HUES48 (cell line): Measurements from ENCODE around the gene SKIC2.
"Not testable (repeated sequence)": the region's sequence is repeated elsewhere in the genome, so short reads cannot be mapped to it uniquely, and the experiment has no call there.

Source experiments
- H3K27ac ChIP-seq: one replicate; pipeline ENCODE4 v1.7.0; 2013; ENCODE audit warnings: low read depth, low read length, inconsistent platforms
- H3K27me3 ChIP-seq: 2 replicates; pipeline ENCODE4 v1.6.1; 2013; ENCODE audit warnings: mild to moderate bottlenecking, low read length; ENCODE audit not compliant: control insufficient read depth, insufficient read depth
- H3K36me3 ChIP-seq: 2 replicates; pipeline ENCODE4 v1.6.1; 2013; ENCODE audit warnings: low read length; ENCODE audit not compliant: control insufficient read depth, insufficient read depth
- H3K4me1 ChIP-seq: 2 replicates; pipeline ENCODE4 v1.6.1; 2013; ENCODE audit warnings: mild to moderate bottlenecking, low read length; ENCODE audit not compliant: control insufficient read depth, insufficient read depth
- H3K4me3 ChIP-seq: 2 replicates; pipeline ENCODE4 v1.5.1; 2013; ENCODE audit warnings: mild to moderate bottlenecking, low read depth, low read length
- H3K9ac ChIP-seq: 2 replicates; pipeline ENCODE4 v1.6.1; 2013; ENCODE audit warnings: mild to moderate bottlenecking, low read depth, low read length, moderate library complexity
- H3K9me3 ChIP-seq: 2 replicates; pipeline ENCODE4 v1.6.1; 2013; ENCODE audit warnings: low read length; ENCODE audit not compliant: control insufficient read depth, insufficient read depth

The SKIC2 gene

DNA sequence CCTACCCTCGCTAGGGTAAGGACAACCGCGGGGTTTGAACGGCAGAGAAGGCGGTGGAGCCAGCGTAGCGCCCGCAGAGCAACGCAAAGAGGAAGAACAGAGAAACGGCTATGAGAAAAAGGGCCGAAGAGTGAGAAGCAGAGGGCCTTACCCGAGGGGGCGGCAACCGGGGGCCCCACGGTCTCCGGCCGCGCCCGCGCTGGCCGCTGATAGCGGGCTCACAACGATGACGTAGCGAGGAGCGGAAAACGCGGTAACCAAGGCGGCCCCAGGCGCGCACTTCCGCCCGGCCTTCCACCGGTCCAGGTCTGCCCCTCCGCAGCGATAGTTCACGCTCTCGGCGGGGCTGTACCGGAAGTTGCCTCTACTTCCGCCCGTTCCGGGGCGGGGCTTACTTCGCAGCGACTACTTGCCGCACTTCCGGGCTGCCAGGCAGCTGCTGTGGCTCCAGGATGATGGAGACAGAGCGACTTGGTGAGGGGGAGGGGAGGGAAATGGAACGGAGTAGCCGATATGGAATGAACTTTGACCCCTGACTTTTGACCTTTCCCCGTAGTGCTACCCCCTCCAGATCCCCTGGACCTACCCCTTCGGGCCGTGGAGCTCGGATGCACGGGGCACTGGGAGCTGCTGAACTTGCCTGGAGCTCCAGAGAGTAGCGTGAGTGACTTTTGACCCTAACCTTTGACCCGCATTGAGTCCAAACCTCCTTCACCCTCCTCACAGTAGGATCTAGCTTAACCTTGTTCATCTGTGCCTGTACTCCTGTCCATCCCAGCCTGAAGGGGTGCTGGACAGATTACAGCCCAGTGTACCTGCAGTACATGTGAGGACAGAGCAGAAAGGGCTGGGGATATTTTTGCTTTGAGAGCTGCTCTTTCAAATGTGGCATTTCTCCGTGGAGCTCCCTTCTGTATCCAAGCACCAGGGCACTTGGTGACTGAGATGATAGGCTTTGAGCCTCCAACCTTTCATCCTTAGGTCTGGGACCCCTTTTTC lies at the start of gene SKIC2, which contains the start of gene NELFE:
Gene SKIC2 (plus strand): TSS at position 435 of the 999 bp plus-strand sequence. CDS start 18 bp downstream, at position 453.
Gene NELFE (minus strand): TSS at position 231 of the 999 bp plus-strand sequence. CDS start 525 bp downstream, outside the sequence.
- H3K4me3 ChIP-seq, result peak within 1 kb of the TSS; percentile 97
- peak within 1 kb of the TSS; percentile 53 for H3K27ac ChIP-seq
- H3K36me3 ChIP-seq, result peaks cover 70% of the 10 kb centered on the region
- H3K9ac ChIP-seq, result peak within 1 kb of the TSS; percentile 75
- H3K4me1 ChIP-seq, result 0 out of 2 replicates have a peak, but pooled peaks cover 4% of the 10 kb centered on the region
- H3K9me3 ChIP-seq, result no peaks in the 10 kb centered on the region
- no peaks in the 10 kb centered on the region for H3K27me3 ChIP-seq

DNA sequence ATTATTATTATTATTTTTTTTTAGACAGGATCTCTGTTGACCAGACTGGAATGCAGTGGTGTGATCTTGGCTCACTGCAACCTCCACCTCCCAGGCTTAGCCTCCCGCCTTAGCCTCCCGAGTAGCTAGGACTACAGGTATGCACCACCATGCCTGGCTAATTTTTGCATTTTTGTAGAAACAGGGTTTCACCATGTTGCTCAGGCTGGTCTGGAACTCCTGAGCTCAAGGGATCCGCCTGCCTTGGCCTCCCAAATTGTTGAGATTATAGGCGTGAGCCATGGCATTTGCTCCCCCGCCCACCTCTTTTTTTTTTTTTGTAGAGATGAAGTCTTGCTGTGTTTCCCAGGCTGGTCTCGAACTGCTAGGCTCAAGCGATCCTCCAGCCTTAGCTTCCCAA lies 49.7 kb upstream of the SKIC2 start:
- H3K4me1 ChIP-seq, H3K9me3 ChIP-seq, H3K27ac ChIP-seq, H3K9ac ChIP-seq, H3K4me3 ChIP-seq, H3K36me3 ChIP-seq, H3K27me3 ChIP-seq: not testable (repeated sequence)

DNA sequence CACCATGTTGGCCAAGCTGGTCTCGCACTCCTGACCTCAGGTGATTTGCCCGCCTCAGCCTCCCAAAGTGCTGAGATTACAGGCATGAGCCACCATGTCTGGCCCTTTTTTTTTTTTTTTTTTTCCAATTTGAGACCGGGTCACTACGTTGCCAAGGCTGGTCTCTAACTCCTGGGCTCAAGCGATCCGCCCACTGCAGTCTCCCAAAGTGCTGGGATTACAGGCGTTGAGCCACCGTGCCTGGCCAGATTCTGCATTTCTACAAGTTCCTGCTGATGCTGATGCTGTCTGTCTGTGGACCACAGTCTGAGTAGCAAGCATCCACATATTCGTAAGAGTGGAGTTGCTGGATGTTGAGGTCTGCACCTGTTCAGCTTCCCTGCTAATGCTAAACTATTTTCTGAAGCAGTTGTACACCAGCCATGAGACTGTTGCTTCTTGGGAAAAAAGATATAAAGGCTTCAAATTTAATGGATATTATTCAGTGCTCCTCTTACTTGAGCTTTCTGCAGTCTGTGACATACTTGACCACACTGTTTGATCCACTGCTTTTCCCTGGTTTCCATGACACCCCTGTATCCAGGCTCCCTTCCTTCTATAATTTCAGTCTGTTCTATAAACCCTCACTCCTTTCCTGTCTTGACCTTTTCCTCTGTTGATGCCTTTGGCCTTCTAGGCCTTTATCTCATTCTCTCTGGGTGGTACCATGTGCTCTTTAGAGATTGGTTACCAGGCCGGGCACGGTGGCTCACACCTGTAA lies 47.0 kb upstream of the SKIC2 start:
- Histone ChIP-seq H3K4me3 (no peak overlapping the region), H3K4me1 (no peaks in the 10 kb centered on the region), H3K36me3 (no peaks in the 10 kb centered on the region), H3K27me3 (no peaks in the 10 kb centered on the region), H3K27ac (no peak overlapping the region), H3K9me3 (no peaks in the 10 kb centered on the region), H3K9ac (no peak overlapping the region)

GRCh38 chr6:31915351-31915750 lies 43.6 kb upstream of the SKIC2 start:
- H3K27ac ChIP-seq, result no peak overlapping the region
- no peak overlapping the region for H3K9ac ChIP-seq
- H3K36me3 ChIP-seq, result no peaks in the 10 kb centered on the region
- H3K4me3 ChIP-seq, result no peak overlapping the region
- no peaks in the 10 kb centered on the region for H3K27me3 ChIP-seq
- no peaks in the 10 kb centered on the region for H3K4me1 ChIP-seq
- no peaks in the 10 kb centered on the region for H3K9me3 ChIP-seq

DNA sequence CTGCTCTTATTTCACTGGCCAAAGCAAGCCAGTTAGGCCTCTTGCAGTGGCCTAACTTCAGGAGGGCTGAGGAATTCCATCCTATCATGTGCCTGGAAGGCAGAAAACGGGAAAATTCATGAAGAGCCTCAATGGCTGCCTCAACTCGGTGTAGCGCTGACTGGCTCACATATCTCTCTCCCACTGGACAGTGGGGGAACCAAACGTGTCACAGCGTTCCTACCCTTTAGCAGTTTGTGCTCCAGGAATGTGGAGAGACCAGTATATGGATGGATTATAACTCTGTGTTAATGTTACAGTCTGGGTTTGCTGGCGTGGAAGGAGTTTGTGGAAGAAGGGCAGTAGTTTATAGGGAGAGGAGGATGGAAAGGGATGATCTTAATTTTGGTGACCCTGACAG lies 43.2 kb upstream of the SKIC2 start:
- Histone ChIP-seq H3K9me3 (no peaks in the 10 kb centered on the region), H3K27me3 (no peaks in the 10 kb centered on the region), H3K27ac (no peak overlapping the region), H3K36me3 (no peaks in the 10 kb centered on the region), H3K9ac (no peak overlapping the region), H3K4me3 (no peak overlapping the region), H3K4me1 (no peaks in the 10 kb centered on the region)

DNA sequence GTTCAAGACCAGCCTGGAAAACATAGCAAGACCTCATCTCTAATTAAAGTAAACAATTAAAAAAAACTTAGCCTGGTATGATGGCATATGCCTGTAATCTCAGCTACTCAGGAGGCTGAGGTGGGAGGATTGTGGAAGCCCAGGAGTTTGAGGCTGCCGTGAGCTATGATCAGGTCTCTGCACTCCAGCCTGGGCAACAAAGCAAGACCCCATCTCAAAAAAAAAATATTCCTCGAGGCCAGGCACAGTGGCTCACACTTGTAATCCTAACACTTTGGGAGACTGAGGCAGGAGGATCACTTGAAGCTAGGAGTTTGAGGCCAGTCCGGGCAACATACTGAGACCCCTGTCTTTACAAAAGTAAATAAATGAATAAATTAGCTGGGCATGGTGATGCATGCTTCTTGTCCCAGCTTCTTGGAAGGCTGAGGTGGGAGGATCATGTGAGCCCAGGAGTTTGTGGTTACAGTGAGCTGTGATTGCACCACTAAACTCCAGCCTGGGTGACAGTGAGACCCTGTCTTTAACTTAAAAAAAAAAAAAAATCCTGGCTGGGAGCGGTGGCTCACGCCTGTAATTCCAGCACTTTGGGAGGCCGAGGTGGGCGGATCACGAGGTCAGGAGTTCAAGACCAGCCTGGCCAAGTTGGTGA lies 40.8 kb upstream of the SKIC2 start:
- Histone ChIP-seq H3K4me1 (no peaks in the 10 kb centered on the region), H3K9ac (no peak overlapping the region), H3K27me3 (no peaks in the 10 kb centered on the region), H3K9me3 (no peaks in the 10 kb centered on the region), H3K27ac (no peak overlapping the region), H3K36me3 (no peaks in the 10 kb centered on the region), H3K4me3 (no peak overlapping the region)

GRCh38 chr6:31919624-31920303 lies 39.2 kb upstream of the SKIC2 start:
- Histone ChIP-seq H3K4me1 (no peaks in the 10 kb centered on the region), H3K27ac (no peak overlapping the region), H3K4me3 (no peak overlapping the region), H3K36me3 (no peaks in the 10 kb centered on the region), H3K27me3 (no peaks in the 10 kb centered on the region), H3K9me3 (no peaks in the 10 kb centered on the region), H3K9ac (no peak overlapping the region)

GRCh38 chr6:31920811-31921210 lies 38.2 kb upstream of the SKIC2 start:
- Histone ChIP-seq H3K4me3 (no peak overlapping the region), H3K27ac (no peak overlapping the region), H3K9me3 (no peaks in the 10 kb centered on the region), H3K9ac (no peak overlapping the region), H3K36me3 (no peaks in the 10 kb centered on the region), H3K4me1 (no peaks in the 10 kb centered on the region), H3K27me3 (no peaks in the 10 kb centered on the region)

DNA sequence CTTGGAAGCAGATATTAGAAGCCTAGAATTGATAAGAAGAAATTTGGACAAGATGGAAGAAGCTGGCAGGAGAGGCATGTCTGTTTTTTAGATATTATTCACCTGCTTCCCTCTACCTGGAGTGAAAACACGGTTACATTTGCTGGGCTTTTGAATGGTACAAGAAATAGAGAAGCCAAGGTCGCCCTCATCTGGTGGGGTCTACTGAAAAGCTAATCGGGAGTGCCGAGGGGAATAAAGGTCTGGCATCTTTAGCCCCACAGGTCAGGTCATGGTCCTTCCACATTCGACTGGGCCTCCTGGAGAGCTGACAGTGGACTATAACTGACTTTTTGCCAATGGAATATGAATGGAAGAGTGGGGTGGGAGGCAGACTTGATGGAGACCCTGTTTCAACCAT lies 36.0 kb upstream of the SKIC2 start:
- Histone ChIP-seq H3K9ac (no peak overlapping the region), H3K9me3 (no peaks in the 10 kb centered on the region), H3K27ac (no peak overlapping the region), H3K36me3 (no peaks in the 10 kb centered on the region), H3K4me3 (no peak overlapping the region), H3K27me3 (no peaks in the 10 kb centered on the region), H3K4me1 (no peaks in the 10 kb centered on the region)

- no peak within 1 kb of the TSS for H3K4me3 ChIP-seq
- no peak within 1 kb of the TSS for H3K9ac ChIP-seq
- no peaks in the 10 kb centered on the region for H3K9me3 ChIP-seq
- no peaks in the 10 kb centered on the region for H3K36me3 ChIP-seq
- no peak within 1 kb of the TSS for H3K27ac ChIP-seq
- H3K4me1 ChIP-seq, result no peaks in the 10 kb centered on the region
- H3K27me3 ChIP-seq, result no peaks in the 10 kb centered on the region
Measured at GRCh38 chr6:31927242-31927862, 31.6 kb upstream of the SKIC2 start, which contains the start of gene C2. Gene C2, plus strand, starts transcription at chr6:31927717. Its CDS starts 36 bp downstream, at chr6:31927753.
